Stimulated activated CD4-positive, alpha-beta T cell treated with anti-CD3 and anti-CD28 coated beads, Interleukin-4, amount 100 ng/mL, for 48 hours (primary cell): Measurements from ENCODE around the gene TRIM9.

ENCODE experiments used
- DNase-seq, 2 donors: peaks; one replicate each; pipeline ENCODE4 v3.0.0-alpha.2; 2020; ENCODE audit warnings: low read depth in 2 of 2

TRIM9 gene

DNA sequence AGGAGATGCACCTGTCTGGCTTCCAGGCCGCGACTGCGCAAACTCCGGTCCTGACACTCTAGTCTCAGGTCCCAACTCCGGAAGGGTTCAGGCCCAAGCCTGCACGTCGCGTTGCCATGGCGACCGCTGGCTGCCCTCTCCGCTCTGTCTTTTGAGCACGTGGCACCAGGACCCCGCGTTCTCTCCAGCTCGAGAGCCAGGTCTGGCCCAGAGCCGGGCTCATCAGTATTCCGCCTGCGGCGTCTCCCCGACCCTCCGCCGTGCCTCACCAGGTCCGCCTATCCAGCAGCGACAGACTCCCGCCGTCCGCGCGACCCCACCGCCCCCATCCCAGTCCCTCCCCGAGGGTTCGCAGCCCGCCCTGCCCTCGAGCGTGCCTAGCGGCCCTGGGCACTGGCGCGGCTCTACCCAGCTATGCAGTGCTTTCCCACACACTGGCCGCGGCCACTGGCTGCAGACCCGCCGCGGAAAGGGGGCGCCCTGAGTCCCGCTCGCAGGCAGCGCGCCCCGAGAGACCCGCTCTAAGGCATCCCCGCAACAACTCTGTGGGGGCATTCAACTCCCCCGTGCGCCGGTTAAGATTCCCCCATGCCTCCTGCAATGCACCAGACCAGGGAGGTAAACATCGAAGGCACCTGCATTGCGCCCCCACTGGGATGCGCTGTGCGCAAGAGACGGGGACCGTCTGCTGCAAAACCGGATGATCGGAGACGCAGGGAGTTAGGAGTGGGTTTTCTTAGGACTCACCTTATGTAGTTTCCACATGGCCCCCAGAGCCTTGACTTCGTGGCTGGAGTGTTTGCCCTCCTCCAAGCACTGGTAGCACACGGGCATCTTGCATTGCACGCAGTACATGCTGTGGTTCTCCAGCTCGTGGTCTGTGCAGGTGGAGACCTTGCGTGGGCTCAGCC, 1.3 kb downstream of the TRIM9 start:
- DNase-seq: peak; percentile 30 to 41

- DNase-seq: no peak
Measured at GRCh38 chr14:51092965-51093364, 1.9 kb downstream of the TRIM9 start.

GRCh38 chr14:51089278-51089677, 5.6 kb downstream of the TRIM9 start:
- no peak for DNase-seq

DNA sequence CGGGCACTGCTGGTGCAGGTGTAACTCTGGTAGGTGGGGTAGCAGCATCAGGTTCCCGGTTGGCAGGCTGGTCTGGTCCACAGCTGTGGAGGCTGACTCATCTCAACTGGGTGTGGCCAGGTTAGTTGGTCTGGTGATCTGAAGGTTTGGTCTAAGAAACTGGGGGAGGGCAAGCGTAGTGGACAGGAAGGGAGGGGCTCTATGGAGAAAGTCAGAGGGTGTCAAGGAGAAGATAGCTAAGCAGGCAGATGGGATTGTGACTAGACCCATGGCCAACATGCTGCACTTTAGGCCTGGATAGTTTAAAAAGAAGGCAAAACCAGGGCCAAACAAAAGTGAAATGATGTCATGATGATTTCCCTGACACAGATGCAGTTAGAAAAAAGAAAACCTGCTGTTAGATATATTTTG, 7.9 kb downstream of the TRIM9 start:
- no peak for DNase-seq

- no peak for DNase-seq
Measured at GRCh38 chr14:51086044-51086443, 8.9 kb downstream of the TRIM9 start.

- DNase-seq: no peak
Measured at GRCh38 chr14:51084962-51085361, 9.9 kb downstream of the TRIM9 start.

DNA sequence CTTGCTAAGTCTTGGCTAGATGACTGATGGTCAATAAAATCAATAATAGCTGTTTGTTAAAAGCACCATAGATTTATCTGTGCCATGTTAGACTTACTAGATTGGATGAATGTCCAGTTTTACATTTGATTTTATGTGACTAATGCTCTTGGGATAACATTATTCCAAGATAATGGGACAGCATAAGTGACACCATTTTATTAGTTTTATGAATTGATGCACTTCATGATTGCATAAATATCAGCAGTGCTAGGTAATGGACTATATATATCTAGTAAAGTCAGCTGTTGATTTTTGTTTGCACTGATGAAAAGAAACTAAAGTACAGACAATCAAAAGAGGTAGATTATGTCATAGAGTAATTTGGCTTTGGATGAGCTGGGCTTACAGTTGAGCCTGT, 10.4 kb downstream of the TRIM9 start:
- DNase-seq: no peak

DNA sequence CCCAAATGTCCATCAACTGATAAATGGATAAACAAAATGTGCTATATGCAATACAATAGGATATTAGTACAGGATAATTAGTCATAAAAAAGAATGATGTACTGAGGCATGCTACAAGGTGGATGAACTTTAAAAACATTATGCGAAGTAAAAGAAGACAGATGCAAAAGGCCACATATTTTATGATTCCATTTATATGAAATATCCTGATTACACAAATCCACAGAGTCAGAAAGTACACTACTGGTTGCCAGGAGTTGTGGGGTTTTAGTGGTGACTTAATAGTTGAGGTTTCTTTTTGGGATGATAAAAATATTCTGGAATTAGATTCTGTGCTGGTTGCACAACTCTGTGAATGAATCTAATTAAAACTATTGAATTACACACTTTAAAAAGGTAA, 12.6 kb downstream of the TRIM9 start:
- no peak for DNase-seq

DNA sequence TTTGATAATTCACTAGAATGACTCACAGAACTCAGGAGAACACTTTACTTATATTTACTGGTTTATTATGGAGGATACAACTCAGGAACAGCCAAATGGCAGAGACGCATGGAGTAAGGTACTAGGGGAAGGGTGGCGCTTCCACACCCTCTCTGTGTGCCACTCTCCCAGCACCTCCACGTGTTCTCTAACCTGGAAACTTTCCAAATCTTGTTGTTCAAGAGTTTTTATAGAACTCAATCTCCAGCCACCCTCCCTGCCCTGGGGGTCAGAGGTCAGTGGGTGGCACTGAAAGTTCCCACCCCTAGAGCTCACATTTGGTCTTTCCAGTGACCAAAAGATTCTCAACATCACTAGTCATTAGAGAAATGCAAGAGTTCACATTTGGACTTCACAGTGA, 13.2 kb downstream of the TRIM9 start:
- DNase-seq: no peak

GRCh38 chr14:51081209-51081608, 13.7 kb downstream of the TRIM9 start:
- no peak for DNase-seq

DNA sequence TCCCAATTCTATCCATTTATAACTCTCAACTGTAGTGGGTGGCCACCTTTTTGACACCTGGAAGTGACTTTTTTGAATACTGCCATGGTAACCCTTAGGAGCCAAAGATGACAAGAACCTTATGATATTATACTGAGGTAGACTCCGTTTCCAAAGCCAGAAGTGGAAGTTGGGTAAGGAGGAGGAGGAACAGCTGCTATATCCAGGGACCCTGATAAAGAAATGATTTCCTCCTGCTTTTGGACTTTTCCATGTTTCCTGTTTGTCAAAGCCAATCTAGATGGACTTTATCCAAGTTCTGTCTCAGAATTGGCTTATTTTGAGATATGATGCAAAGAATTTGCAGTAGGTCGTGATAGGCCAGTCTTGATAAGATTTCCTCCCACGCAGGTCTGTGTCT, 14.3 kb downstream of the TRIM9 start:
- no peak for DNase-seq

GRCh38 chr14:51079489-51079888, 15.4 kb downstream of the TRIM9 start:
- no peak for DNase-seq

DNA sequence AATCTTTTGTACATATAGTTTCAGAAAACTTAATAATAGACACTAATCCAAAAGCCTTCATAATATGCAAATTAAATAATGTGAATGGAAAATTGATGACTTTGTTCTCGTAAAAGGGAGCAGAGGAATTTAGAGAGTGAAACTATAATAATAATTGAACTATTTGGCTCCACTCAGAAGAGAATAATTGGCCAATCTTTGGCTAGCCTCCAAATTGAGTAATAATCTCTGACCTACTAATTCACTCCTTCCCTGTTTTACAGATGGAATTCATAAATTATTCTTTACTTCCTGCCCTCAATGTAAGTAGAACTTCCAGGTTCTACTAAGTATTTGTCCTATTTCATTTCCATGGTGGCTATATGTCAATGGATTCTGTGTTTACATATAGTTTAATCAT, 15.8 kb downstream of the TRIM9 start:
- no peak for DNase-seq

- no peak for DNase-seq
Measured at GRCh38 chr14:51074701-51075385, 20.1 kb downstream of the TRIM9 start.

DNA sequence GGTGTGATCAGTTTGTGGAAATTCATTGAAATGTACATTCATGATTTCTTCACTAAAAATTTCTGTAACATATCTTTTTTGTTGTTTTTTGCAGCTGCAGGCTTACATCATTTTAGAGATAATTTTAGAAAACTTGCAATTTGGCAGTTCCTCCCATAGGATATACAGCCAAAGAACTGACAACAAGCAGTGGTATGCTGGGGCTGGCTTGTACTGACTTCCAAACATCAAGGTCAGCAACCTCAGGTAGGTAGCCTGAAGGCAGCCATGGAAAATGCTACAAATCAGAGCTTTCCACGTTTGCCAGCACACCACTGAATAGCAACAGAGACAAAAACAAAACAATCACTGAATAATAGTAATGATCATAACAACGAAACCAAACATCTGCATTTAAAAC, 21.2 kb downstream of the TRIM9 start:
- no peak for DNase-seq

DNA sequence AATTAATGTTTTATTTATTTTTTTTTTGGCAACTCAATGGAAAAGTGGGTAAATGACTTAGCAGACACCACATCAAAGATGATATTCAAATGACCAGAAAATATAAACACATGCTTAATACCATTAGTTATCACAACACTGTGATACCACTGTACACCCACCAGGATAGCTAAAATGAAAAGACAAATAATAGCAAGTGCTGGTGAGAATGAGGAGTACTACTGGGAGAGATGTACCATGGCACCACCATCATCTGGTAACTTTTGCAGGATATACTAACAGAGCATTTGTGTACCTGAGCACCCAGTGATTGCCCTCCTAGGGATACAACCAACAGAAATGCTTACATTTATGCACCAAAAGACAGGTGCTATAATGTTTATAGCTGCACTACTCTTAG, 21.9 kb downstream of the TRIM9 start:
- no peak for DNase-seq

DNA sequence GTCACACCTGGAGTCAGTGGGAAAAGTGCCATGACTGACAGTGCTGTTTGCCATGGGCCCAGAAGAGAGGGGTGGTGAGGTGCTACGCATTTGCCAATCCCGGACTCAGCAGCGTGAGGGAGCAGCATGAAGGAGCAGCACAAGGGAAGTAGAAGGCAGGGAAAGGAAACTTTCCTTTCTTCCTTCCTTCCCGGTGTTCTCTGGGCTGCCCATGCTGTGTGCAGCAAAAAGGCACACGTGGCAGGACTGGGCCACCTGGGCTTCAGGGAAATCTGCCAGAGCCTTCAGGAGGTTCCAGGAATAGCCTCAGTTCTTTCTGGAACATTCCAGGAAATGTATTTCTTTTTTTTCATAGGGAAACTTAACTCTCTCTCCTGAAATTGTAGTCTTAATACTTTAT, 23.0 kb downstream of the TRIM9 start:
- DNase-seq: no peak

DNA sequence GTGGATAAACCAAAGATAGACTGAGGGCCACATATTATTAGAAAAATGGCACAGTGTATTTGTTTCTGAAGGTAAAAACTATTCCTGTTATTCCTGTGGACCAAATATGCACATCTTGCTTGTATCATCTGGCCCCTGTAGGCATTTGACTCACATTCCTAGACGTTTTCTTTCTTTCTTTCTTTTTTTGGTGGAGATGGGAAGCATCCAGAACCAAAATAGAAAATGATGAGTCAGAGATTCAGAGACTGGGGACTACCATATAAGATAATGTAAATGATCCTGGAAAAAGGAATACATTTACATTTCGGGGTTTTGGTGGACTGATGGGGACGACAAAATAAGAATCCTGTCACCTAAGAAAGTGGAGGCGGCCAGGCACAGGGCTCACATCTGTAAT, 24.2 kb downstream of the TRIM9 start:
- DNase-seq: no peak

GRCh38 chr14:51069055-51069454, 25.9 kb downstream of the TRIM9 start:
- DNase-seq: no peak

DNA sequence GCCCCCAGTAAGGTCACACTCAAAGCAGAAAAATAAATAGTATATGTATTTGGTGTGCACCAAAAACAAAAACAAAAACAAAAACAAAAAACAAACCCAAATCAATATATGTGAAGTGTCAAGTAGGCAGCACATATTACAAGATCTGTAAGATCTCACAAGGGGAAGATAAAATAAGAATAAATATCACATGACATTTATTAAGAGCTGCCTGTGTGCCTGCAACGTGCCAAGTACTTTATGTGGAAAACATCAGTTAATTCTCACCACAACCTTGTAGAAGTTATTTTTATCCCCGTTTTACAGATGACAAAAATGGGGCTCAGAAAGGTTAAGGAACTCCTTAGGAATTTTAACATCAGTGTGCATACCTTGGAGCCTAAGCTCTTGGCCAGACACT, 26.6 kb downstream of the TRIM9 start:
- DNase-seq: no peak

DNA sequence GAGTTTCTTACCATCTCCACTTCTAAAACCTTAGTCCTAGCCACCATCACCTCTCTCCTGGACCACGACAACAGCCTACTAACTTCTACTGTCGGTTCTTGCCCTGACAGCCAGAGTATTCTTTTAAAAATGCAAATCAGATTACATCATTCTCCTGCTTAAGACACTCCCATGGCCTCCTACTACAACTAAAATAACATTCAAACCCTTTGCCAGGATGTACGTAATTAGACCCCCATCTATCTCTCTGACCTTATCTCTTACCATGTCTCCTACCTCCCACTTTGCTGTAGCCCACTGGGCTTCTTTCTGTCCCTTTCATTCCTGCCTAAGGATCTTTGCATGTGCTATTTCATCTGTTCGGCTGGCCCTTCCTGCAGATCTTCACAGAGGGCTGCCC, 27.6 kb downstream of the TRIM9 start:
- DNase-seq: no peak

DNA sequence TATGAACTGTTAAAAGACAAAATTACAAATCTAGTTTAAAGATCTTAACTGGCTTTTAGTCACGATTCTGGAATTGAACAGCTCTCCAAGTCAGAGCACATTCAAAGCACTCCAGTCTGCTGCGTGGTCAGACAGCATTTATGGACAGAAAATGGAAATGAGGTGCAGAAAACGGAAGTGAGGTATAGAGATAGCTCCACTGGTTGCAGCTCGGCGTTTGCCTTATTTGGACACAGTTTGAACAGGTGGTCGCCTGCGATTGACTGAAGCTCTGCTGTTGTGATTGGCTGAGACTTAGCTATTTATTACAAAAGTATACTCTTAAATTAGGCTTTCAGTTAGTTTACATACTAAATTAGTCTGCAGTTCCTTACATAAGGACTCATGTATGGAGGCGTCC, 28.3 kb downstream of the TRIM9 start:
- DNase-seq: no peak

GRCh38 chr14:51059032-51059431, 35.9 kb downstream of the TRIM9 start:
- DNase-seq: no peak
